ENCODE measurements around the gene METTL22.

GRCh38 chr16:8646326-8647053 lies 25.0 kb downstream of the METTL22 start:
- TF ChIP-seq CTCF (IDR thresholded peaks at IDR 0.05; ENCODE audit: poor library complexity) (no peak), EZH2 (IDR thresholded peaks at IDR 0.05; ENCODE audit: borderline replicate concordance) (no peak), EZH2phosphoT487 (IDR thresholded peaks at IDR 0.05; ENCODE audit: low read depth, severe bottlenecking, unreplicated experiment) (no peak)

All from hepatocyte (in vitro differentiated cells).